ENCODE measurements around the gene ZNF513. TPM values are rescaled to one million over a fixed set of nuclear protein-coding genes. Genes with fewer than 3 reads are reported as not detected.

ZNF513 gene
- total RNA-seq, 1 donor from 2014 or later: 17.0 TPM

- DNase-seq (ENCODE audit: low spot score): no peak
- ATAC-seq: no peak
- intact Hi-C loops (cut with DNase I): no loop called here
These were observed 12.7 kb upstream of the ZNF513 start for GRCh38 chr2:27393225-27393624.

- DNase-seq (ENCODE audit: low spot score) (no peak), ATAC-seq (no peak)
- intact Hi-C loops (cut with DNase I): no loop called here
These were observed 10.5 kb upstream of the ZNF513 start for GRCh38 chr2:27390822-27391679.

- intact Hi-C loops (cut with DNase I): no loop called here
These were observed 1.1 kb upstream of the ZNF513 start for GRCh38 chr2:27381577-27382181.

GRCh38 chr2:27379836-27380625, 503 bp downstream of the ZNF513 start:
- DNase-seq (ENCODE audit: low spot score) (peak; percentile 88), ATAC-seq (no peak)
- intact Hi-C loops (cut with DNase I): no loop called here

More at GRCh38 chr2:27381577-27382181, 1.1 kb upstream of the ZNF513 start:
- DNase-seq (ENCODE audit: low spot score) (no peak), ATAC-seq (no peak)

- DNase-seq (ENCODE audit: low spot score) (no peak), ATAC-seq (no peak)
- intact Hi-C loops (cut with DNase I): no loop called here
These were observed 1.1 kb downstream of the ZNF513 start for GRCh38 chr2:27379383-27379835.

GRCh38 chr2:27378809-27379290, 1.7 kb downstream of the ZNF513 start:
- no peak for DNase-seq (ENCODE audit: low spot score)
- no peak for ATAC-seq
- intact Hi-C loops (cut with DNase I): no loop called here

GRCh38 chr2:27378096-27378808, 2.3 kb downstream of the ZNF513 start:
- intact Hi-C loops (cut with DNase I): no loop called here
- ATAC-seq: no peak
- no peak for DNase-seq (ENCODE audit: low spot score)

GRCh38 chr2:27377618-27378095, 2.9 kb downstream of the ZNF513 start:
- ATAC-seq (no peak), DNase-seq (ENCODE audit: low spot score) (no peak)
- intact Hi-C loops (cut with DNase I): no loop called here

GRCh38 chr2:27376866-27377617, 3.5 kb downstream of the ZNF513 start:
- intact Hi-C loops (cut with DNase I): no loop called here
- no peak for ATAC-seq
- no peak for DNase-seq (ENCODE audit: low spot score)

- ATAC-seq: no peak
- no peak for DNase-seq (ENCODE audit: low spot score)
- intact Hi-C loops (cut with DNase I): no loop called here
These were observed 4.2 kb downstream of the ZNF513 start for GRCh38 chr2:27376151-27376865.

- DNase-seq (ENCODE audit: low spot score) (no peak), ATAC-seq (no peak)
- intact Hi-C loops (cut with DNase I): no loop called here
These were observed 4.9 kb downstream of the ZNF513 start for GRCh38 chr2:27375513-27376099.

- DNase-seq (ENCODE audit: low spot score): no peak
- intact Hi-C loops (cut with DNase I): no loop called here
- no peak for ATAC-seq
These were observed 7.0 kb downstream of the ZNF513 start for GRCh38 chr2:27373567-27373966.

GRCh38 chr2:27372937-27373336, 7.6 kb downstream of the ZNF513 start:
- ATAC-seq (no peak), DNase-seq (ENCODE audit: low spot score) (no peak)
- intact Hi-C loops (cut with DNase I): no loop called here

- no peak for DNase-seq (ENCODE audit: low spot score)
- intact Hi-C loops (cut with DNase I): no loop called here
- ATAC-seq: no peak
These were observed 9.5 kb downstream of the ZNF513 start for GRCh38 chr2:27370816-27371620.

GRCh38 chr2:27370026-27370815, 10.3 kb downstream of the ZNF513 start, which contains the start of the genes EIF2B4 and SNX17:
Gene EIF2B4 (minus strand): TSS chr2:27370338. CDS start chr2:27370314, 24 bp downstream.
Gene SNX17 (plus strand): TSS chr2:27370616. CDS start chr2:27370744, 128 bp downstream.
- peak; percentile 99 for DNase-seq (ENCODE audit: low spot score)
- peak; percentile 98 for ATAC-seq
- intact Hi-C loops (cut with DNase I): no loop called here
